HepG2 (cell line): ENCODE results near the gene THRSP. TPM values are rescaled to one million over a fixed set of nuclear protein-coding genes. Genes with fewer than 3 reads are reported as not detected.
A peak's percentile ranks its signal among the peaks of the same experiment; 100 is the strongest.

Experiments
- CCAR2 ChIP-seq: fragments of 200-400 bp; formaldehyde crosslinking; optimal IDR thresholded peaks from 2 replicates; pipeline ENCODE3; 2018; ENCODE audit warnings: low read depth, mild to moderate bottlenecking, low read length, moderate library complexity
- GPN1 ChIP-seq: sonication (generic); formaldehyde crosslinking; IDR thresholded peaks from 2 replicates; pipeline ENCODE4 v1.5.1; 2020; ENCODE audit warnings: missing genetic modification reagents, borderline replicate concordance
- GZF1 ChIP-seq: sonication (generic); formaldehyde crosslinking; IDR thresholded peaks from 2 replicates; pipeline ENCODE4 v1.5.1; 2020; ENCODE audit warnings: mild to moderate bottlenecking, missing genetic modification reagents
- HDAC6 ChIP-seq: fragments of 200-600 bp; sonication (generic); IDR thresholded peaks from 2 replicates; pipeline ENCODE4 v1.7.0; 2017; ENCODE audit warnings: mild to moderate bottlenecking, antibody characterized with exemption, low read length, low read depth
- KDM4B ChIP-seq: sonication (generic); formaldehyde crosslinking; IDR thresholded peaks from 2 replicates; pipeline ENCODE4 v1.4.0; 2020; ENCODE audit warnings: missing genetic modification reagents
- ONECUT2 ChIP-seq: sonication (generic); formaldehyde crosslinking; IDR thresholded peaks from 2 replicates; pipeline ENCODE4 v1.4.0; 2020; ENCODE audit warnings: missing genetic modification reagents
- ZNF234 ChIP-seq: sonication (generic); formaldehyde crosslinking; conservative IDR thresholded peaks from 2 replicates; pipeline ENCODE4 v1.5.1; 2020; ENCODE audit warnings: mild to moderate bottlenecking, missing genetic modification reagents
- ZNF326 ChIP-seq: sonication (generic); formaldehyde crosslinking; IDR thresholded peaks from 2 replicates; pipeline ENCODE4 v1.4.0; 2020; ENCODE audit warnings: missing genetic modification reagents, borderline replicate concordance
- ZSCAN21 ChIP-seq: sonication (generic); formaldehyde crosslinking; IDR thresholded peaks from 2 replicates; pipeline ENCODE4 v1.8.0; 2022; ENCODE audit warnings: mild to moderate bottlenecking, missing genetic modification reagents, moderate library complexity, borderline replicate concordance
- polyA plus RNA-seq, 8 experiments: library from polyadenylated mRNA; depleted of rRNA in 3 of 8; stranded (reverse) in 7 of 8; unstranded in 1 of 8; fragments of >200 nt; fragmentation: Illumina TruSeq in 4 of 8; extraction: Trizol in 4 of 8; gene quantifications; 2 replicates each; pipeline versions ENCODE4 v1.2.1 to v1.2.3, GENCODE V29; 2011 to 2016; ENCODE audit warnings: low read depth in 4 of 8, missing spikeins in 1 of 8, mixed read lengths in 1 of 8; ENCODE audit not compliant: insufficient read depth in 1 of 8
- total RNA-seq, 5 experiments: library from RNA; depleted of rRNA; stranded (reverse); fragments of >200 nt; fragmentation: Illumina TruSeq; extraction: Trizol; gene quantifications; 2 replicates each; pipeline ENCODE4 v1.2.3, GENCODE V29; 2016; ENCODE audit warnings: low read depth in 1 of 5
- TF ChIP-seq, protein P1 (sequence below): IDR thresholded peaks from 2 replicates; pipeline ENCODE4 v1.6.1; 2016; ENCODE audit warnings: missing compliant biosample characterization, missing genetic modification reagents, borderline replicate concordance
- TF ChIP-seq, protein P2 (sequence below): sonication (generic); formaldehyde crosslinking; IDR thresholded peaks from 2 replicates; pipeline ENCODE4 v1.4.0; 2020; ENCODE audit warnings: mild to moderate bottlenecking, missing genetic modification reagents
- TF ChIP-seq, protein P3 (sequence below): sonication (generic); formaldehyde crosslinking; IDR thresholded peaks from 2 replicates; pipeline ENCODE4 v1.5.1; 2020; ENCODE audit warnings: missing genetic modification reagents, mild to moderate bottlenecking, borderline replicate concordance
- TF ChIP-seq, protein P4 (sequence below): sonication (generic); formaldehyde crosslinking; IDR thresholded peaks from 2 replicates; pipeline ENCODE4 v1.5.0; 2020; ENCODE audit warnings: mild to moderate bottlenecking, missing genetic modification reagents, borderline replicate concordance
- TF ChIP-seq, protein P5 (sequence below): sonication (generic); formaldehyde crosslinking; IDR thresholded peaks from 2 replicates; pipeline ENCODE4 v1.8.0; 2022; ENCODE audit warnings: missing genetic modification reagents, mild to moderate bottlenecking, borderline replicate concordance
- TF ChIP-seq, protein P6 (sequence below): fragments of 450-650 bp; IDR thresholded peaks from 2 replicates; pipeline ENCODE4 v1.6.1; 2017

Gene THRSP
- total and polyA plus RNA-seq, 2 of the 13 experiments (the other 11 are each of a cell fraction or from before 2014, with no cell fraction given) = 0.13 to 0.58 TPM

DNA sequence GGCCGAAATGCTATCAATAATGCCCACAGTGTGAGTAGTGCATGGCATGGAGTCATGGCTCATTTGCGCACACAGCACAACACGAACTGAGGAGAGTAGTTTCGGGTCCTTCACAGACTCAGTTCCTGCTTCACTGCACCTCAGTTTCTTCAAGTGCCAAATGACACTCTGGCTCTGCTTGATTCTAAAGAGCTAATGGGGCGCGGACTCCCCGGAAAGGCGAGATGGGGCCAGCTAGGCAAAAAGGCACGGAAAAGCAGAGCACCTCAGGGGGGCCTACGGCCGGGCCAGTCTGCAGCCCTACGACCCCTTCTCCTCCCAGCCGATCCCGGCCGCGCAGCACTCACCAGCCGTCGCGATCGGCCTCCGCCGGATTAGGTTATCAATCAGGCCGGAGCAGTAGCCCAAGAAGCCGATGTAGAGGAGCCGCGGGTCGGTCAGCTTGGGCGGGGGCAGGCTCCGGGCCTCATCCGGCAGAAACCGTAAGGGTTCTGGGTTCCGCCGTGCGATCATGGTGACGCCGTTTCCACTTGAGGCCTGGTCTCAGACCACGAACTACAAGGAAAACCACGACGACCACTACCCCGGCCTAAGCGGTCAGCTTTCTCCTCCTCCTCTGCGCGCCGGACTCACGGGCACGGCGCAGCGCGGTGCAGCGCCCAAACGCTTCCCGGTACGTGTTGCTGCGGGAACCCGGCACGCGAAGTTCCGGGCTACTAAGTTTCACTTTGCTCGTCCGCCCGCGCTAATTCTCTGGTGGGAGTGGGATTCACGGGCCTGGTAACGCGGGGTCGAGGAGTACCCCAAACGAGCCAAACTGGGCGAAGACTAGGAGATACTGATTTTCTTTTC lies 15.8 kb downstream of the THRSP start, which contains the start of gene NDUFC2 (continued):
- TF ChIP-seq, protein P1, sequence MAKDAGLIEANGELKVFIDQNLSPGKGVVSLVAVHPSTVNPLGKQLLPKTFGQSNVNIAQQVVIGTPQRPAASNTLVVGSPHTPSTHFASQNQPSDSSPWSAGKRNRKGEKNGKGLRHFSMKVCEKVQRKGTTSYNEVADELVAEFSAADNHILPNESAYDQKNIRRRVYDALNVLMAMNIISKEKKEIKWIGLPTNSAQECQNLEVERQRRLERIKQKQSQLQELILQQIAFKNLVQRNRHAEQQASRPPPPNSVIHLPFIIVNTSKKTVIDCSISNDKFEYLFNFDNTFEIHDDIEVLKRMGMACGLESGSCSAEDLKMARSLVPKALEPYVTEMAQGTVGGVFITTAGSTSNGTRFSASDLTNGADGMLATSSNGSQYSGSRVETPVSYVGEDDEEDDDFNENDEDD (CRISPR knock-in tag) = peak; percentile 89
- TF ChIP-seq KDM4B = peak; percentile 98
- TF ChIP-seq ONECUT2 (CRISPR knock-in tag) = peak; percentile 63; the same call in 1 of the 2 replicates
- TF ChIP-seq, protein P2, sequence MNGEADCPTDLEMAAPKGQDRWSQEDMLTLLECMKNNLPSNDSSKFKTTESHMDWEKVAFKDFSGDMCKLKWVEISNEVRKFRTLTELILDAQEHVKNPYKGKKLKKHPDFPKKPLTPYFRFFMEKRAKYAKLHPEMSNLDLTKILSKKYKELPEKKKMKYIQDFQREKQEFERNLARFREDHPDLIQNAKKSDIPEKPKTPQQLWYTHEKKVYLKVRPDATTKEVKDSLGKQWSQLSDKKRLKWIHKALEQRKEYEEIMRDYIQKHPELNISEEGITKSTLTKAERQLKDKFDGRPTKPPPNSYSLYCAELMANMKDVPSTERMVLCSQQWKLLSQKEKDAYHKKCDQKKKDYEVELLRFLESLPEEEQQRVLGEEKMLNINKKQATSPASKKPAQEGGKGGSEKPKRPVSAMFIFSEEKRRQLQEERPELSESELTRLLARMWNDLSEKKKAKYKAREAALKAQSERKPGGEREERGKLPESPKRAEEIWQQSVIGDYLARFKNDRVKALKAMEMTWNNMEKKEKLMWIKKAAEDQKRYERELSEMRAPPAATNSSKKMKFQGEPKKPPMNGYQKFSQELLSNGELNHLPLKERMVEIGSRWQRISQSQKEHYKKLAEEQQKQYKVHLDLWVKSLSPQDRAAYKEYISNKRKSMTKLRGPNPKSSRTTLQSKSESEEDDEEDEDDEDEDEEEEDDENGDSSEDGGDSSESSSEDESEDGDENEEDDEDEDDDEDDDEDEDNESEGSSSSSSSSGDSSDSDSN (CRISPR knock-in tag) = peak; percentile 93
- no peak for TF ChIP-seq HDAC6
- no peak for TF ChIP-seq ZNF326
- peak; percentile 94 for TF ChIP-seq ZSCAN21 (CRISPR knock-in tag)
- peak; percentile 53; the same call in 1 of the 2 replicates for TF ChIP-seq GZF1 (CRISPR knock-in tag)
- TF ChIP-seq, protein P3, sequence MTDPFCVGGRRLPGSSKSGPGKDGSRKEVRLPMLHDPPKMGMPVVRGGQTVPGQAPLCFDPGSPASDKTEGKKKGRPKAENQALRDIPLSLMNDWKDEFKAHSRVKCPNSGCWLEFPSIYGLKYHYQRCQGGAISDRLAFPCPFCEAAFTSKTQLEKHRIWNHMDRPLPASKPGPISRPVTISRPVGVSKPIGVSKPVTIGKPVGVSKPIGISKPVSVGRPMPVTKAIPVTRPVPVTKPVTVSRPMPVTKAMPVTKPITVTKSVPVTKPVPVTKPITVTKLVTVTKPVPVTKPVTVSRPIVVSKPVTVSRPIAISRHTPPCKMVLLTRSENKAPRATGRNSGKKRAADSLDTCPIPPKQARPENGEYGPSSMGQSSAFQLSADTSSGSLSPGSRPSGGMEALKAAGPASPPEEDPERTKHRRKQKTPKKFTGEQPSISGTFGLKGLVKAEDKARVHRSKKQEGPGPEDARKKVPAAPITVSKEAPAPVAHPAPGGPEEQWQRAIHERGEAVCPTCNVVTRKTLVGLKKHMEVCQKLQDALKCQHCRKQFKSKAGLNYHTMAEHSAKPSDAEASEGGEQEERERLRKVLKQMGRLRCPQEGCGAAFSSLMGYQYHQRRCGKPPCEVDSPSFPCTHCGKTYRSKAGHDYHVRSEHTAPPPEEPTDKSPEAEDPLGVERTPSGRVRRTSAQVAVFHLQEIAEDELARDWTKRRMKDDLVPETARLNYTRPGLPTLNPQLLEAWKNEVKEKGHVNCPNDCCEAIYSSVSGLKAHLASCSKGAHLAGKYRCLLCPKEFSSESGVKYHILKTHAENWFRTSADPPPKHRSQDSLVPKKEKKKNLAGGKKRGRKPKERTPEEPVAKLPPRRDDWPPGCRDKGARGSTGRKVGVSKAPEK (CRISPR knock-in tag) = no peak
- TF ChIP-seq, protein P4, sequence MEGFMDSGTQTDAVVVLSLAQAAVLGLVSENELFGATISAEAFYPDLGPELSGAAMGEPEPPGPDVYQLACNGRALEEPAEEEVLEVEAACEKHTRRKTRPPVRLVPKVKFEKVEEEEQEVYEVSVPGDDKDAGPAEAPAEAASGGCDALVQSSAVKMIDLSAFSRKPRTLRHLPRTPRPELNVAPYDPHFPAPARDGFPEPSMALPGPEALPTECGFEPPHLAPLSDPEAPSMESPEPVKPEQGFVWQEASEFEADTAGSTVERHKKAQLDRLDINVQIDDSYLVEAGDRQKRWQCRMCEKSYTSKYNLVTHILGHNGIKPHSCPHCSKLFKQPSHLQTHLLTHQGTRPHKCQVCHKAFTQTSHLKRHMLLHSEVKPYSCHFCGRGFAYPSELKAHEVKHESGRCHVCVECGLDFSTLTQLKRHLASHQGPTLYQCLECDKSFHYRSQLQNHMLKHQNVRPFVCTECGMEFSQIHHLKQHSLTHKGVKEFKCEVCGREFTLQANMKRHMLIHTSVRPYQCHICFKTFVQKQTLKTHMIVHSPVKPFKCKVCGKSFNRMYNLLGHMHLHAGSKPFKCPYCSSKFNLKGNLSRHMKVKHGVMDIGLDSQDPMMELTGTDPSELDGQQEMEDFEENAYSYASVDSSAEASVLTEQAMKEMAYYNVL (CRISPR knock-in tag) = no peak
- peak; percentile 91; the same call in 1 of the 2 replicates for TF ChIP-seq ZNF234
- peak; percentile 78 for TF ChIP-seq CCAR2
- TF ChIP-seq, protein P5, sequence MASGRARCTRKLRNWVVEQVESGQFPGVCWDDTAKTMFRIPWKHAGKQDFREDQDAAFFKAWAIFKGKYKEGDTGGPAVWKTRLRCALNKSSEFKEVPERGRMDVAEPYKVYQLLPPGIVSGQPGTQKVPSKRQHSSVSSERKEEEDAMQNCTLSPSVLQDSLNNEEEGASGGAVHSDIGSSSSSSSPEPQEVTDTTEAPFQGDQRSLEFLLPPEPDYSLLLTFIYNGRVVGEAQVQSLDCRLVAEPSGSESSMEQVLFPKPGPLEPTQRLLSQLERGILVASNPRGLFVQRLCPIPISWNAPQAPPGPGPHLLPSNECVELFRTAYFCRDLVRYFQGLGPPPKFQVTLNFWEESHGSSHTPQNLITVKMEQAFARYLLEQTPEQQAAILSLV (CRISPR knock-in tag) = peak; percentile 89
- TF ChIP-seq, protein P6, sequence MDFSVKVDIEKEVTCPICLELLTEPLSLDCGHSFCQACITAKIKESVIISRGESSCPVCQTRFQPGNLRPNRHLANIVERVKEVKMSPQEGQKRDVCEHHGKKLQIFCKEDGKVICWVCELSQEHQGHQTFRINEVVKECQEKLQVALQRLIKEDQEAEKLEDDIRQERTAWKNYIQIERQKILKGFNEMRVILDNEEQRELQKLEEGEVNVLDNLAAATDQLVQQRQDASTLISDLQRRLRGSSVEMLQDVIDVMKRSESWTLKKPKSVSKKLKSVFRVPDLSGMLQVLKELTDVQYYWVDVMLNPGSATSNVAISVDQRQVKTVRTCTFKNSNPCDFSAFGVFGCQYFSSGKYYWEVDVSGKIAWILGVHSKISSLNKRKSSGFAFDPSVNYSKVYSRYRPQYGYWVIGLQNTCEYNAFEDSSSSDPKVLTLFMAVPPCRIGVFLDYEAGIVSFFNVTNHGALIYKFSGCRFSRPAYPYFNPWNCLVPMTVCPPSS = no peak
- peak; percentile 86; the same call in 1 of the 2 replicates for TF ChIP-seq GPN1
